Measurements from ENCODE around the gene CTF1. TPM values are rescaled to one million over a fixed set of nuclear protein-coding genes. Genes with fewer than 3 reads are reported as not detected.
"Not testable (repeated sequence)": the region's sequence is repeated elsewhere in the genome, so short reads cannot be mapped to it uniquely, and the experiment has no call there.

The CTF1 gene
- polyA plus RNA-seq, 2 of the 4 experiments (the other 2 are of a cell fraction), result 0.23 to 0.44 TPM

DNA sequence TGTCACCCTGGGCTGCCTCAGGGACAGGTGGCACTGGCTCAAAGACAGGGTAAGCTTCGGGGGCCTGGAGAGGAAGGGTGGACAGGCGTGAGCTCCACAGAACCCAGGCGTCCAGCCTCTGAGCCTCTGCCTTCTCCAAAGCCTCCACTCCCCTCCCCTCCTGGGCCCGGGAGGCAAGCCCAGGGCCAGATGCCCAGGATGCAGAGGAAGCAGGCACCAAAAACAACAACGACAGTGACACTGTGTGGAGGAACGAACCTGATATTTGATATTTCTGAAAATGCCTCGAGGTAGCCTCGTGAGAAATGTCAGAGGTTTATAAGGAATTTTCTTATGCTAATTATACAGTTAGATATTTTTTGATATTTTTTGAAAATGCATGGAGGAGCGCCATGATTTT is 8.5 kb upstream of the CTF1 start:
- 87% methylated on average over 9 of the region's 9 CpGs for WGBS (ENCODE audit: missing lambda C conversion rate)
- Histone ChIP-seq H3K4me3 (no peak overlapping the region), H3K27ac (no peak overlapping the region), H3K4me2 (no peak overlapping the region), H3K9me3 (no peaks in the 10 kb centered on the region), H3K4me1 (peaks cover 3% of the 10 kb centered on the region; the same call in 2 of the 3 replicates)
- POLR2A ChIA-PET, result no interaction called here
- DNase-seq (ENCODE audit: low read depth in 1 of 2, low spot score in 1 of 2) (no peak), ATAC-seq (no peak), FAIRE-seq (no peak)
- TF ChIP-seq, protein P1, sequence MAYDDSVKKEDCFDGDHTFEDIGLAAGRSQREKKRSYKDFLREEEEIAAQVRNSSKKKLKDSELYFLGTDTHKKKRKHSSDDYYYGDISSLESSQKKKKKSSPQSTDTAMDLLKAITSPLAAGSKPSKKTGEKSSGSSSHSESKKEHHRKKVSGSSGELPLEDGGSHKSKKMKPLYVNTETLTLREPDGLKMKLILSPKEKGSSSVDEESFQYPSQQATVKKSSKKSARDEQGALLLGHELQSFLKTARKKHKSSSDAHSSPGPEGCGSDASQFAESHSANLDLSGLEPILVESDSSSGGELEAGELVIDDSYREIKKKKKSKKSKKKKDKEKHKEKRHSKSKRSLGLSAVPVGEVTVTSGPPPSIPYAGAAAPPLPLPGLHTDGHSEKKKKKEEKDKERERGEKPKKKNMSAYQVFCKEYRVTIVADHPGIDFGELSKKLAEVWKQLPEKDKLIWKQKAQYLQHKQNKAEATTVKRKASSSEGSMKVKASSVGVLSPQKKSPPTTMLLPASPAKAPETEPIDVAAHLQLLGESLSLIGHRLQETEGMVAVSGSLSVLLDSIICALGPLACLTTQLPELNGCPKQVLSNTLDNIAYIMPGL (CRISPR knock-in tag; IDR thresholded peaks at IDR 0.05; ENCODE audit: borderline replicate concordance), result no peak
- TF ChIP-seq RAD21 (conservative IDR thresholded peaks at IDR 0.05 in 1 of 2, IDR thresholded peaks at IDR 0.05 in 1 of 2) (no peak), NPAS2 (CRISPR knock-in tag; IDR thresholded peaks at IDR 0.05; ENCODE audit: borderline replicate concordance) (no peak), ZC3H11A (IDR thresholded peaks at IDR 0.05) (no peak), ZSCAN20 (CRISPR knock-in tag; IDR thresholded peaks at IDR 0.05) (no peak), FOSB (CRISPR knock-in tag; IDR thresholded peaks at IDR 0.05) (no peak), ZNF302 (CRISPR knock-in tag; IDR thresholded peaks at IDR 0.05) (no peak), BHLHE40 (IDR thresholded peaks at IDR 0.05; ENCODE audit: low read depth, low read length) (no peak)
- CTCF ChIA-PET, result interaction anchor here (0.6 to 2.6 kb wide), 3 partner anchors 14 to 565 kb away, joined by 3 to 15 read pairs (median 3); no protein-coding TSS in a partner anchor

DNA sequence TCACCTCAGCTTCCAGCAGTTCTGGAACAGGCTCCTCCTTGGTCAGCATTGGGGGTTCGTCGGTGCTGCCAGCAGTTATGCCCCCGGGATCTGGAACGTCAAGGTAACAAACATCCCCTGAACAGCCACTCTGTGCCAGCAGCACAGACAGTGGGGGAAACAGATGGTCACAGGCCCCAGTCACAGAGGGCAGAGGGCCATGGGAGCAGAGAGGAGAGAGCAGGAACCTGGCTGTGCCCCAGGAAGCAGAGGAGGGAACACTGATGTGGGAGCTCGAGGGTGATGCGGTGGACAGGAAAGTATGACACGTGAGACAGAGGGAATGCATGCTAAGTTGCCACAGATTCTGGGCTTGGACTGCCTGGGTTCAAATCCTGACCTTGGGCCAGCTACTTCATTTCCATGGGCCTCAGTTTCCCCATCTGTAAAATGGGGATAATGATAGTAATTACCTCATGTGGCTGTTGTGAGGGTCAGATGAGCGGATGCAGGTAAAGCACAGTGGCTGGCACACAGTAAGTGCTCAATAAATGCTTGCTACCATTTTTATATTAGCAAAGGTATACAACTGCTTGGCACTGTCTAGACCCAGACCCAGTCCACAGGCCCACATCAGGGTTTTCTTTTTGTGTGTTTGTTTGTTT is 7.4 kb upstream of the CTF1 start:
- Histone ChIP-seq H3K4me2 (no peak overlapping the region), H3K9me3 (no peaks in the 10 kb centered on the region), H3K4me3 (no peak overlapping the region), H3K27ac (no peak overlapping the region), H3K4me1 (peaks cover 5% of the 10 kb centered on the region; the same call in 2 of the 3 replicates)
- DNase-seq (ENCODE audit: low read depth in 1 of 2, low spot score in 1 of 2), result no peak
- ChIA-PET POLR2A (interaction anchor here (0.7 kb wide), 1 partner anchor 764 kb away, joined by 3 read pairs; no protein-coding TSS in a partner anchor), CTCF (interaction anchor here (0.5 to 4.7 kb wide), 3 partner anchors 13 to 195 kb away, joined by 3 to 26 read pairs (median 22); no protein-coding TSS in a partner anchor)
- no peak for ATAC-seq
- TF ChIP-seq E2F6 (IDR thresholded peaks at IDR 0.05; ENCODE audit: borderline replicate concordance, low read depth) (no peak), KDM1A (IDR thresholded peaks at IDR 0.05; ENCODE audit: low read depth) (0 out of 2 replicates have a peak, but pooled peaks have one; percentile 43), FOSB (CRISPR knock-in tag; IDR thresholded peaks at IDR 0.05) (no peak)
- 91% methylated on average over 8 of the region's 8 CpGs for WGBS (ENCODE audit: missing lambda C conversion rate)
- FAIRE-seq, result no peak

- no peaks in the 10 kb centered on the region for H3K9me3 ChIP-seq
- H3K4me3 ChIP-seq, result no peak overlapping the region
- DNase-seq (ENCODE audit: low read depth in 1 of 2, low spot score in 1 of 2) (no peak), ATAC-seq (no peak), FAIRE-seq (no peak)
- ChIA-PET CTCF (interaction anchor here (0.7 to 4.7 kb wide), 3 partner anchors 12 to 84 kb away, joined by 3 to 26 read pairs (median 22); no protein-coding TSS in a partner anchor), POLR2A (no interaction called here)
- no peak overlapping the region for H3K27ac ChIP-seq
- 86% methylated on average over 5 of the region's 5 CpGs for WGBS (ENCODE audit: missing lambda C conversion rate)
- H3K4me2 ChIP-seq, result no peak overlapping the region
- TF ChIP-seq, protein P2, sequence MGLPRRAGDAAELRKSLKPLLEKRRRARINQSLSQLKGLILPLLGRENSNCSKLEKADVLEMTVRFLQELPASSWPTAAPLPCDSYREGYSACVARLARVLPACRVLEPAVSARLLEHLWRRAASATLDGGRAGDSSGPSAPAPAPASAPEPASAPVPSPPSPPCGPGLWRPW (IDR thresholded peaks at IDR 0.05), result no peak
- TF ChIP-seq HOXA7 (CRISPR knock-in tag; IDR thresholded peaks at IDR 0.05) (no peak), SREBF2 (IDR thresholded peaks at IDR 0.05) (no peak), HEYL (CRISPR knock-in tag; IDR thresholded peaks at IDR 0.05) (no peak), HOXB13 (CRISPR knock-in tag; IDR thresholded peaks at IDR 0.05; ENCODE audit: low read depth) (no peak), KDM5A (IDR thresholded peaks at IDR 0.05) (no peak), EP300 (IDR thresholded peaks at IDR 0.05) (no peak), MAFK (IDR thresholded peaks at IDR 0.05; ENCODE audit: partially characterized antibody) (no peak), HDAC2 (IDR thresholded peaks at IDR 0.05) (no peak)
- TF ChIP-seq, protein P3, sequence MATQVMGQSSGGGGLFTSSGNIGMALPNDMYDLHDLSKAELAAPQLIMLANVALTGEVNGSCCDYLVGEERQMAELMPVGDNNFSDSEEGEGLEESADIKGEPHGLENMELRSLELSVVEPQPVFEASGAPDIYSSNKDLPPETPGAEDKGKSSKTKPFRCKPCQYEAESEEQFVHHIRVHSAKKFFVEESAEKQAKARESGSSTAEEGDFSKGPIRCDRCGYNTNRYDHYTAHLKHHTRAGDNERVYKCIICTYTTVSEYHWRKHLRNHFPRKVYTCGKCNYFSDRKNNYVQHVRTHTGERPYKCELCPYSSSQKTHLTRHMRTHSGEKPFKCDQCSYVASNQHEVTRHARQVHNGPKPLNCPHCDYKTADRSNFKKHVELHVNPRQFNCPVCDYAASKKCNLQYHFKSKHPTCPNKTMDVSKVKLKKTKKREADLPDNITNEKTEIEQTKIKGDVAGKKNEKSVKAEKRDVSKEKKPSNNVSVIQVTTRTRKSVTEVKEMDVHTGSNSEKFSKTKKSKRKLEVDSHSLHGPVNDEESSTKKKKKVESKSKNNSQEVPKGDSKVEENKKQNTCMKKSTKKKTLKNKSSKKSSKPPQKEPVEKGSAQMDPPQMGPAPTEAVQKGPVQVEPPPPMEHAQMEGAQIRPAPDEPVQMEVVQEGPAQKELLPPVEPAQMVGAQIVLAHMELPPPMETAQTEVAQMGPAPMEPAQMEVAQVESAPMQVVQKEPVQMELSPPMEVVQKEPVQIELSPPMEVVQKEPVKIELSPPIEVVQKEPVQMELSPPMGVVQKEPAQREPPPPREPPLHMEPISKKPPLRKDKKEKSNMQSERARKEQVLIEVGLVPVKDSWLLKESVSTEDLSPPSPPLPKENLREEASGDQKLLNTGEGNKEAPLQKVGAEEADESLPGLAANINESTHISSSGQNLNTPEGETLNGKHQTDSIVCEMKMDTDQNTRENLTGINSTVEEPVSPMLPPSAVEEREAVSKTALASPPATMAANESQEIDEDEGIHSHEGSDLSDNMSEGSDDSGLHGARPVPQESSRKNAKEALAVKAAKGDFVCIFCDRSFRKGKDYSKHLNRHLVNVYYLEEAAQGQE (IDR thresholded peaks at IDR 0.05), result no peak
- H3K4me1 ChIP-seq, result peaks cover 9% of the 10 kb centered on the region
These were observed 6.7 kb upstream of the CTF1 start for GRCh38 chr16:30889721-30890120.

DNA sequence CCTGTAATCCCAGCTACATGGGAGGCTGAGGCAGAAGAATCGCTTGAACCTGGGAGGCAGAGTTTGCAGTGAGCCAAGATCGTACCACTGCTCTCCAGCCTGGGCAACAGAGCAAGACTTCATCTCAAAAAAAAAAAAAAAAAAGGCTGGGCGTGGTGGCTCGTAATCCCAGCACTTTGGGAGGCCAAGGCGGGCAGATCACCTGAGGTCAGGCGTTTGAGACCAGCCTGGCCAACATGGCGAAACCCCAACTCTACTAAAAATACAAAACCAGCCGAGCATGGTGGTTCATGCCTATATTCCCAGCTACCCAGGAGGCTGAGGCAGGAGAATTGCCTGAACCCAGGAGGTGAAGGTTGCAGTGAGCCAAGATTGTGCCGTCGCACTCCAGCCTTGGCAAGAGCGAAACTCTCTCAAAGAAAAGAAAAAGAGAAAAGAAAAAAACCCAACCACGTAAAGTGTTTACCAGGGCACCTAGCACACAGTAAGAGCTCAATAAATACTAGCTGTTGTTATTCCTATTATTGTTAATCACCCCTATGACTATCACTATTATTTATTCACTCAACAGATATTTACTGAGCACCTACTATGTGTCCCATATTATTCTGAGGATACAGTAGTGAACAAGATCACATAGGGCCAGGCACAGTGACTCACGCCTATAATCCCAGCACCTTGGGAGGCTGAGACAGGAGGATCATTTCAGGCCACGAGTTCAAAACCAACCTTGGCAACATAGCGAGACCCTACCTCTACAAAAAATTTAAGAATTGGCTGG is 5.2 kb upstream of the CTF1 start:
- H3K4me1 ChIP-seq, result peaks cover 24% of the 10 kb centered on the region
- CTCF ChIA-PET, result interaction anchor here (0.6 to 4.7 kb wide), 5 partner anchors 10 to 77 kb away, joined by 3 to 26 read pairs (median 5); no protein-coding TSS in a partner anchor
- POLR2A ChIA-PET, result interaction anchor here (2.7 kb wide), 1 partner anchor 16 kb away, joined by 16 read pairs; no protein-coding TSS in a partner anchor

More for the DNA sequence above, 5.2 kb upstream of the CTF1 start:
- not testable (repeated sequence) for ATAC-seq; H3K9me3 ChIP-seq; H3K4me3 ChIP-seq; FAIRE-seq; DNase-seq (ENCODE audit: low read depth in 1 of 2, low spot score in 1 of 2); H3K27ac ChIP-seq; H3K4me2 ChIP-seq
- 88% methylated on average over 15 of the region's 15 CpGs for WGBS (ENCODE audit: missing lambda C conversion rate)

All from A549 (cell line).